Measurements from ENCODE around the gene POLD2. TPM values are rescaled to one million over a fixed set of nuclear protein-coding genes. Genes with fewer than 3 reads are reported as not detected.

The POLD2 gene
- total RNA-seq, 1 donor from 2014 or later = 58.3 TPM

DNA sequence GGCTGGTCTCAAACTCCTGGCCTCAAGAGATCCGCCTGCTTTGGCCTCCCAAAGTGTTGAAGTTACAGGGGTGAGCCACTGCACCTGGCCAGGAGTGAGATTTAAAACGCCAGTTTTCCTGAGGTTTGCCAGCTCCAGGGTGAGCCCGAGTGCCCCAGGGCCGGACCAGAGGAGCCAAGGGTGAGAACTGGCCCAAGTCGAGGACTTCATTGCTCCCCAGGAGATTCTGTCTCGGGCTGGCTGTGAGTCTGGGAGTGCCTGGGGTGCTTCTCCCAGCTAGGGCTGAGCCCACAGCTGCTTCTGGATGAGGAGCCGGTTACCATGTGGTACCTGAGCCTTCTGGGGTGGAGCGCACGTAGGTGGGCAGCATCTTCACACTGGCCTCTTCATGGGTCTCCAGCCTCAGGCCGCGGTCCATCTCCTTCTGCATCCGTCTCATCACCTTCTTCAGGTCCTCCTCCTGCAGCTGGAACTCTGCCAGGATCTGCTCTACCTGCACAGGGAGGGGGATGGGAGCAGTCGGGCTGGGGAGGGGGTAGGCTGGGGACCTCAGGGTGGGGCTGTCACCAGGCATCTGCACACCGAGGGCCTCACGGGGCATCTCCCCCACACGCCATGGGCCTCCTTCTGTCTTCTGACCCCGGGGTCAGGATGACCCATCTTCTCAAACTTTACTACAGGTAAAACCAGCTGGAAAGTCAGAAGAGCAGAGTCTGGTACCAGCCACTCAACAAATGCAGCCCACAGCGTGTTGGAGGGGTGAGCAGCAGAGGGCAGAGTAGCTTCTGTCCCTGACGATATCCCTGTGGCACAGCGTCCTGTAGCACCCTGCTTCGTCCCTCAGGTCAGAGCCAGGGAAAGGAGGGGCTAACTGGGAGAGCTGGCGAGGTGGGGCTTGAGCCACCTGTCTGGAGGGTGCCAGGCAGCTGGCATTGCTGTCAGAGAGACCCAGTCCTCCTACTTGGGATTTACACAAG is 29.9 kb upstream of the POLD2 start:
- no peak for DNase-seq (ENCODE audit: low read depth)

DNA sequence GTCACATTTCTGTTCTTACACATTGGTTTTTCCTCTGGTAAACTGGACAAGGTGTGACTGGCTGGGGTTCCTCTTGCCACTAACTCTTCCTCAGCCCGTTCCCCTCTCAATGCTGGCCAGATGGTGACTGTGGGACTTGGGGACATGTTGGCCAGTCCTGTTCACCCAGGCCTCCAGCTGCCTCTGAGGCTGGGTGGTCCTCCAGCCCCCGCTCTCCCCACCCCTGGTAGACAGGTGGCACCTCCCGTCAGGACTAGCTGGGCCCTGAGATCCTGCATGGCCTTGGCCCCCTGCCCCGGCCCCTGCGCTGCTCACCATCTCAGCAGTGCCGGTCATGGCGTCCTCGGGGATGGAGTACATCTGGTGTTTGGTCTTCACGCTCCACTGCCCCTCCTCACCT is 28.6 kb upstream of the POLD2 start:
- DNase-seq (ENCODE audit: low read depth) = no peak

DNA sequence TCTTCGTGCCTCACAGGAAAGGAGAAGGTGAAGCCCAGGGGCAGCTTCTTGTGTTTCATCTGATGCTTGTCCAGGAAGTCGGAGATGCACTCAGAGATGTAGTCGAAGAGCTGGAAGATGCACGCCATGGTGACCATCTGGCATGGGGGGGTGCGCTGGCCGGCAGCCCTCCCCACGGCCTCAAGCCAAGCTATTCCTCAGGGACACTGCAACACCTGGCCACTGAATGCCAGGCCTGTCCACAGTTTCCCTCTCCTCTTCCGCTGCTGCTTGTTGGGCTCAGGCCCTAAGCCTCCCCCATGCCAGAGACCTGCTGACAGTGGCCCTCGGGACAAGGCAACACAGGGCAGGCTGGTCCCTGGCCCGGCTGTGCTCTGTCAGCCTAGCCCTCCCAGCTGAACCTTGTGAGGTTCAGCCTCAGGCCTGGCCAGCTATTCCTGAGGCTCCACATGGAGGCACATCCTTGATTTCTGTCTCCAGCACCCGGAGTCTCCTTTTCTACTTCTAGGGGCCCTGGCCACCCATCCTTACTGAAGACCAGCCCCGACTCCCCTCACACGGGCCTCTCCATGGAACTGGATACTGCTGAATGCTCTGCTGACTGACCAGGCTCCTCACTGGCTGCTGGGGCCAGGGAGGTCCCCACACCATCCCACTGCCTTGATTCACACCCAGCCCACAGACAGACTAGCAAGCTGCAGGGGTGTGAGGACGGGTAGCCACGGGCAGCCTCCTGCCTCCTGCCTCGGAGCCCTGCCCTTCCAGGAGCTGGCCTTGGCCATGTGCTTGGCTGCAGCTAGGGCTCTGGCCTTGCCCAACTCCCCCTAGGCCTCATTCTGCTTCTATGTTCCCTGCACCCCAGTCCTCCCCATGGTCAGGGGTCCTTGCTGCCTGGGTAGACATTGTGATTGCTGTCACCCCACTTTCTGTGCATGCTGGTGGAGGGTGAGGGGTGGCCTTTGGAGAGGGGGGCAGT is 27.9 kb upstream of the POLD2 start:
- DNase-seq (ENCODE audit: low read depth) = no peak

DNA sequence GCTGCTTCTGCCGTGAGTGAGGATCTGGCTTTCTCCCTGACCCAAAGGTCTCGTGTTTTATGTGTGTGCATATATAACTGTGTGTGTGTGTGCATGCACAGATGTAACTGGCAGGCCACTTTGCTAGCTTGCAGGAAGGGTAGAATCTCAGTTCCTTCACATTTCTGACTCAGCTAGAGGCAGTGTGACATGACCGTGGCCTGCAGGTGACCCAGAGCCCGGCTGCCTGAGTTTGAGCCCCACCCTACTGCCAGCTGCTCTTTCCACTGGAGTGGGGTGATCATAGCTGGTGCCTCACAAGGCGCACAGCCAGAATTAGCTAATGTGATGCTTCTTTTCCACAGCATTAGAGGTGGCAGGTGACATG is 27.1 kb upstream of the POLD2 start:
- DNase-seq (ENCODE audit: low read depth) = no peak

DNA sequence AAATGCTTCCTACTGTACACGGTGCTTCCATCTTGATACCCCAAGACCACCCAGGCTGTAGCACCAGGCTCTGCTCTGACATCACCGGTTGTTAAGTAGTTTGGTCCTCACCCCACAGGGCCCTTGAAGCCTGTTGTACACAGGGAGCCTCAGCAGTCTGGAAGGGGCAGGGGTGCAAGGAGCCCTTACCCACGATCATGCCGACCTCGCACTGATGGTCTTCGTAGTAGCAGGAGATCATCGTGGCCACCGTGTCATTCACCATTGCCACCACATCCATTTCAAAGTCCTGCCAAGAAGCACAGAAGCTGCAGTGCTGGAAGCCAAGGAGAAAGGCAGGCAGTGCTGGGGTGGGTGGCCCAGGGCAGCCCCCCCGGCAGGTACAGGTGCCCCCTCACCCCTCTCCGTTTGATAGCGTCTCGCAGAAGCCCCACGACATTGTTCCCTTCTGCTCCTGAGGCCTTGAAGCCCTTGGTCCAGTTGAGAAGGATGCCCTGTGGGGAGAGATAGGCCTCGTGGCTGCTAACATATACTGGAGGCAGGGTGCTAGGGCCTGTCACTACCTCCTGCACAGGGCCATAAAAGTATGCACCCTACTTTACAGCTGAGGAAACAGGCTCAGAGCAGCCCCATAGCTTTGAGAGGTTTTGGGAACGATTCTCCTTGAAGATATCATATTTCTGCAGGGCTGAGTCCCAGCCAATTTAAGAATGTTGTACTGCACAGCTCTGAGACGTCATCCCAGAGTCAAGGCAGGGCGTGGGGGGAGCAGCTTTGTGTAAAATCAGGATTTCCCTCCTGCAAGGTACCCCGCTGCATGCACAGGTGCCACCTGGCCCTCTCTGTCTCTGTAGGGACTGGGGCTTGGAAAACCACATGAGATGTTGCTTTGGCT is 26.5 kb upstream of the POLD2 start:
- DNase-seq (ENCODE audit: low read depth) = no peak

DNA sequence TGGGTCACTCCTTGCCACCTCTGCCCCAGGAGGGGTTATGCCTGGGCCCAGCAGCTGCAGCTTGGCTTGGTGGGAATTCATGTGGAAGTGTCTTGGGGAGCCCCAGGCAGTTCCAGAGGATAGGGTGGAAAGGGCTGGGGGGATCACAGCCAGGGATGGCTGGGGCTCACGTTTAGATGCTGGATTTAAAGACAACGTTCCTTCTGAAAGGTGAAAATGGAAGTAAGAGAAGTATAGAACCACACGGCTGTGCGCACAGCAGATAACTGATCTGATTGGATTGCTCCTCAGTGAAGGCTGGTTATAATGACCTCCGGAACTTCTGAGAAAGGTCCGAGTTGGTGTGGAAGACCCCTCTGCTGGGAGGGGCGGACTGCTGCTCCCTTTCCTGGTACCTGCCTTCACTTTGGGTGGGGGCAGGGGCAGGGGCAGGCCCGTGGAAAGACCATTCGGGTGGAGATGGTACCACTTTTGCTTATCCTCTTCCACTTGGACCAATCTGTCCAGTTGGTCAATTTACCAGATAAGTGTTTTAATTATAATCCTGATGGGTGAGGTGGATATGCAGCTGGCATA is 25.7 kb upstream of the POLD2 start:
- DNase-seq (ENCODE audit: low read depth) = no peak

DNA sequence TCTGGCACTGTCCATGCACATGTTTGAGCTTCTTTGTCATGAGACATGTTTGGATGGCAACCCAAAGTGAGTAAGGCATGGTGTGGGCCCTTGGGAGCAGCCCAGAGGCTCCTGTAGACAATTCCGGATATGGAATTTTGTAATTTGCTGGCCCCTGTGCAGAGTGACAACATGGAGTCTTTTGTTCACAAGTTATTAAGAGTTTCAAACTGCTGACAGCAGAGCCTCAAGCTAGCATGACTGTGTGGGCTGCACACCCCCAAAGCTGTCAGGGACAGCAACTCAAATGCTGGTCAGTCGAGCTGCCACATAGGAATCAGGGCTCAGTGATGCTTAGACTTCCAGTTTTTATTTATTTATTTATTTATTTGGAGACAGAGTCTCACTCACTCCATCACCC is 24.8 kb upstream of the POLD2 start:
- no peak for DNase-seq (ENCODE audit: low read depth)

DNA sequence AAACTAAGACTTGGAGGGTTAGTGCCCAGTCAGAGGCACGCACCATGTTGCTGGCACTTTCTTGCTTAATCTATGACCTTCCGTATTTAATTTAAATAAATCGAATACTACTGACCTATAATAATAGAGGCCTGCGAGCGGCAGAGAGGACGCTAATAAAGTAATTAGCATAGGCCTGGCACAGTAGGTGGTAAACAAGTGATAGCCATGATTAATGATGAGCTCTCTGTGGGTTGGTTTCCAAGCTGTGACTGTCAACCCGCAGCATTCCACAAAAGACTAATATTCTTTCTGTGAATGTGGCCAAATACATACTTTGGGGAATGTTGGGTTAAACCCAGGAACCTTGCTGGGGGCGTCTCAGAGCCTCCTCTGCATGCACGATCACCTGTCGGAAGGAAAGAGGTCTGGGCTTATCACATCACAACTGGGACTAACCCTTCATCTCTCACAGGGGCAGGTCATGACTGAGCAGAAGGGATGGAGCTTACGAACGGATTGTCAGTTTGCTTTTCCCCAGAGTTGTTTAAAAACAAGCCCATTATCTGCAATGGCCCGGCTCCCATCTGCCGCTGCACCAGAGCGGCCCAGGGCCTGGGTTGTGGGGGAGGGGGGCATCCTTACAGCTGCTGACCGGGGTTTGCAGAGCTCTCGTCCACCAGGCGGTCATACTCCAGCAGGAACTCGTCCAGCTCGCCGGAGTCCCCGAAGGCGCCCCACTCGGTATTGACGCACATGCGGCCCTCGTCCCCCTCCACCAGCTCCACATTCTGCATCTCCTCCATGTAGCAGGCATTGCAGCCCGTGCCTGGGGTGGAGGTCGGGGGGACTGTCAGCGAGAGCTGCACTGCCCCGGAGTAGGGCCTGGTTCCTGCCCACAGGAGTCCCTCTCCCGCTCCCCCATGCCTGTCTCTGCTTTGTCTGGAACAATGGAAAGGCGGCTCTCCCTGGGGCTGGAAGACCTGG is 24.0 kb upstream of the POLD2 start:
- no peak for DNase-seq (ENCODE audit: low read depth)

DNA sequence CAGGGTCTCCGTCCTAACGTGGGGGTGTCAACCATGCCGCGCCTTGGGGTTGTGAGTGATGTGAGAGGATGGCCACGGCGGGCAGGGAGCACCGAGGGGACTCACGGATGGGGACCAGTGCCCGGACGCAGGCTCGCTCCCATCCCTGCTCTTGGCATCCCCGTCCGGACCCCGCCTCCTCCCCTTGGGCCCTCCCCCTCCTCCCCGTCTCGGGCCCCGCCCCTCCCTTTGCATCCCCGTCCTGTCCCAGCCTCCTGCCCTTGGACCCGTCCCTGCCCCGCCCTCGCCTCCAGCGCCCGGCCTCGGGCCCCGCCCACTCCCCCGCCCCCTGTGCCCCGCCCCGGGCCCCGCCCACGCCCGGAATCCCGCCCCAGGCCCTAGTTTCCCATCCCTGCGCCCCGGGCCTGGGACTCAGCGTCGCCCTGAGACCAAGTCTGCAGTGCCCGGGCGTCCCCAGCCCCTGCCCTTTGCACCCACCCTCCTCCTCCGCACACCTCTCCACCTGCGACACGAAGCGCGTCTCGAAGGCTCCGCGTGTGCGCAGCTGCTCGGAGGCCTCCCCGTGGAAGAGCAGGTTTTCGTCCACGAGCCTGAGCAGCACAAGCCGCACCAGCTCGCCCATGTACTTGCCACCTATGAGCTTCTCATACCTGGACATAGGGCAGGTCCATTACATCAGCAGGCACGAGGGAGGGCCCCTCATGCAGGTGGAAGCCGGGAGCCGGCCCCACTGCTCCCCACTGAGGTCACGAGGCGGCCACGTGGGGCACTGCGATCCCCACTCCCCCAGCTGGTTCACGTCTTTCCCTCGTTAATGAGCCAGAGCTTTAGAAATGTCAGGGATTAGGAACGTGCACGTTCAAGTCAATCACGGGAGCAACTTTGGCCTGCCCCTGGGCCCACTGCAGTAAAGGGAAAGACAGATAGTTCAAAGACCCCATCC is 22.9 kb upstream of the POLD2 start:
- DNase-seq (ENCODE audit: low read depth) = no peak

DNA sequence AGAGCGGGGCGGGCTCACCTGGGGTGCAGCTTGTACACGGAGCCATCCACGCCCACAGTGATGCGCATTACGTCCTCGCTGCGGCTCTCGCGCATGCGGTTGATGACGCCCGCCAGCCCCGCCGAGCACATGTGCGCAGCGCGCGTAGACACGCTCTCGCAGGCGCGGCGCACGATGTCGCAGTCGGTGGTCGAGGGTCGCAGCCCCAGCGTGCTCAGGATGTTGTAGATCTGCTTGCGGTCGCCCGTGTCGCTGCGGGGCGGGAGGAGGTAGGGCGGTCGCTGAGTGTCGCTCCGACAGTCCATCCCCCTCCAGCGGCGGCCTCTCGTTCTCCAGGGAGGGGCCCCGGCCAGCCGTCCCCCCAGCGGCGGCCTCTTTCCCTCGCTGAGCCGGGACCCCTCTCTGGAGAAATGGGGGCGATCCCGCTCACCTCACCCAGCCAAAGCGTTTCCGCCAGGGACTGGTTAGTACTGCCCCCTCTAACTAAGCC is 22.2 kb upstream of the POLD2 start:
- DNase-seq (ENCODE audit: low read depth) = no peak

DNA sequence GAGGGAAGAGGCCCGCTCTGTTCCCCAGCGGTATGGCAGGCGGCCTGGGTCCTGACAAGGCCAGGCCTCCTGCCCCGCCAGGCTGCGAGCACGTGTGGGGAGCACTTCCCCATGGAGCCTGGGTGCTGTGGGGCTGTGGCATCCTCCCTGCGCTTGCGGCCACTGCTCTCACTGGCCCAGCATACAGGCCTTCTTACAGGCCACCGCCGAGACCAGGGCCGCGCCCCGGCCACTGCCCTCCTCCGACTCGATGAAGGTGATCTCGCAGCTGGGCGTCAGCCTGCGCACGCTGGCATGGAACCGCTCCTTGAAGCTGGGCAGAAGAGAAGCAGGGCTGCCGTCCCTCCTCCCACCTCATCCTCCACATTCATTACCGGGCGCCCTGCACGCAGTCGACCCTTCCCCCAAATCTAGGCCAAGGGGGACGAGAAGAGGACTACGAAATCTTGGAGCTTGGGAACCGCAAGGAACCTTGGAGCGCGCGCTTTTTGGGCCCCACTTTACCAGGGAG is 21.7 kb upstream of the POLD2 start:
- no peak for DNase-seq (ENCODE audit: low read depth)

DNA sequence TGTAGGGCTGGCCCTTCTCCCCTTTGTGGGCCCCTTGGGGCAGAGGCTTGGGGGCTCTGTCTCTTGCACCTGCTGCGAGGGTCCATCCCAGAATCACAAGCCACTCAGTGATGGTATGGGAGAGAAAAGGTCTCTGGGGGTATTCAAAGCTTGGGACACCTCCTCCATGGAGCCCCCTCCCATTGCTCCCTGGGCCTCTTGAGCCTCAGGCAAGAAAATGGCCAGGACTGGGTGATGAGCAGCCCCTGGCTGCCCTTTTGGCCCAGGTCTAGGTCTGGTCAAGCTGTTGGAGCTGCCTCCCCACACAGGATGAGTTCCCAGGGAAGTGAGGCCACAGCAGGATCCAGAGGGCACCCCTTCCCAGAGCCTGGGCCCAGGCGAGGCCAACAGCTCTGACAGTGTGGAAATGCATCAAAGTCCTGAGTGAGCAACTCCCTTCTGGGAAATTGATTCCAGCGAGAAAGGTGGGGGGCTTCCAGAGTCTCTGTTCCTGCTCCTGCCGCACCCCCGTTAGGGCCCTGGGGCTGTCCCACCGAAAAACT is 21.1 kb upstream of the POLD2 start:
- no peak for DNase-seq (ENCODE audit: low read depth)

DNA sequence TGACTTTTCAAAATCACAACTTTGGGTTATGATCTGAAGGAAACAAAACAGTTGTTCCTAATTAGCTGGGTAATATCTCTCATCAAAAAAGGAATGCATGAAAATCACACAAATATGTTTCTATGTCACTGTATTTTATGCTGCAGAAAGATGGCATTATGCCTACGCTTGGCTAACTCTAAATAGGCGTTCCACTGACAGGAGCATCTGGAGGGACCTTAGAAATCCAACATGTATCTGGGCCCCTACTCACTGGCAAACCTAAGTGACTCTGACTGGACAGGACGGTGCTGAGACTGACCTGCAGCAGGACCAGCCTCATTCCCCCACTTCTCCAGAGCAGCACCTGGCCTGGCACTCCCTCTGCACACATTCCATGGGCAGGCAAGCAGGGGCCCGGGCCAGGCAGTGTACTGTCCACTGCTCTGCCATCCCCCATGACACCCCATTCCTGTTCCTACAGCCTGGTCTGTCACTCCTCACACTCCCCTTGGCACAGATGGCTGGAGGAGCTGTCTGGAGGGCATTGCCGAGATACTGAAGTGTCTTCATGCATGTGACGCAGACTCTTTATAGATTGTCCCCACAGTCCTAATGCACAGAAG is 20.4 kb upstream of the POLD2 start:
- no peak for DNase-seq (ENCODE audit: low read depth)

DNA sequence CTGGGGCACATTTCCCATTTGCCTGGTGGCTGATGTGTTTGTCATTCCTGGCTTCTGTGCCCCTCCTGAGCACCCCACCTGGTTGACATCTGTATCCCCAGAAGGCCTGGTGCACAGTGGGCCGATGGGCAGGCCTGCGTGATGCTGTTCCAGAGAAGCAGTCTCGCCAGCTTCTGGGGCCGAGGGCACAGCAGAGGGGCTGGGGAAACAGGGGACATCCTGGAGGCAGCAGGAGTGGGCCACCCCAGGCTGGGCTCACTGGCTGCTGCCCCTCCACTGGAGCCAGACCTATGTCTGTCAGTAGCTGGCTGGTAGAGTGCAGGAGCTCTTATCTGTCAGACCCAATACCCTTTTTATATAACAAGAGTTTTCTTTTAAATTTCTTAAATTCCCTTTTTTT is 18.7 kb upstream of the POLD2 start:
- no peak for DNase-seq (ENCODE audit: low read depth)

DNA sequence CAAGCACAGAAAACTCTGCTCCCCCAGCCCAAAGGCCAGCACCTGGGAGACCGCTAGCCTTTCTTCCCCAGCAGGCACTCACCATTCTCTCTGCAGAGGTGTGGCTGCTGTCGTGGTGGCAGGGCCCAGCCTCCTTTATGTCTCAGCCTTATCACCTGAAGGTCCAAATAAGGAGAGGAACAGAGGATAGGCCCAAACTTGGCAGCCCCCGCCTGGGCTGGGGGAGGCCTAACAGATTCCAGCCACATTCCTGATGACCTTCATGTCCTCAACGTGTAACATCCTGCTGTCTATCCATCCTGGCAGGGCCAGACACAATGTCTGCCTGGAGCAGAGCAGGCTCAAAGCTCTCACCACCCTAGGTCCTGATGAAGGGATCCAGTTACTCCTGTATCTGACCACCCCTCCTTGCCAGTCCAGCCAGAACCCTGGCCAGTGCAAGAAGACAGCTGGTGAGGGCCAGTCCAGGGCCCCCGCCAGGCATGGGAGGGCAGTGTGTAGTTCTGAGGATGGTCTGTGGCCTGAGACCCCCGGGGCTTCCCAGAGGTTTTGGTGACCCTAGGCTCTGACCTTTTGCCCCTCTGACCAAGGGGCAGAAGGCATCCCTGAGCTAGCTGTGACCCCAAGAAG is 18.0 kb upstream of the POLD2 start, which contains the start of gene MYL7:
Gene MYL7, minus strand, starts transcription at position 112 of the 630 bp plus-strand sequence. Its CDS starts 27 bp downstream, at position 85.
- no peak for DNase-seq (ENCODE audit: low read depth)

DNA sequence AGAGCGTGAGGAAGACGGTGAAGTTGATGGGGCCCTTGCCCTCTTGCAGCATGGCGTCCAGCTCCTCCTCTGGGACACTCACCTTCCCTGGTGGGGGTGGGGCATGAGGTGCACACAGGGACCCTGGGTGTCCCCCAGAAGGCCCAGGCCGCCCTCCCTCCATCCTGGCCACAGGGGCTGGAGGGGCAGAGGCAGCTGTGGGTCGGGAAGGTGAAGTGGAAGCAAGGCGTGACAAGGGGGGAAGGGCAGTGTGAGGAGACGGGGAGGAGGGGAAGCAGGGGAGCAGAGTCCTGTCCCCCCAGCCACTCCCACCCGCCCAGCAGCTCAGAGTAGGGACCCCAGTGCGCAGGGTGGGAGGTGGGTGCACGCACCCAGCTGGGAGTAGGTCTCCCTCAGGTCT is 17.0 kb upstream of the POLD2 start:
- DNase-seq (ENCODE audit: low read depth) = no peak

Measured in renal cortical epithelial cell (primary cell).